ENCODE data around the gene BNC2.
"Not testable (repeated sequence)": the region's sequence is repeated elsewhere in the genome, so short reads cannot be mapped to it uniquely, and the experiment has no call there.

The BNC2 gene

DNA sequence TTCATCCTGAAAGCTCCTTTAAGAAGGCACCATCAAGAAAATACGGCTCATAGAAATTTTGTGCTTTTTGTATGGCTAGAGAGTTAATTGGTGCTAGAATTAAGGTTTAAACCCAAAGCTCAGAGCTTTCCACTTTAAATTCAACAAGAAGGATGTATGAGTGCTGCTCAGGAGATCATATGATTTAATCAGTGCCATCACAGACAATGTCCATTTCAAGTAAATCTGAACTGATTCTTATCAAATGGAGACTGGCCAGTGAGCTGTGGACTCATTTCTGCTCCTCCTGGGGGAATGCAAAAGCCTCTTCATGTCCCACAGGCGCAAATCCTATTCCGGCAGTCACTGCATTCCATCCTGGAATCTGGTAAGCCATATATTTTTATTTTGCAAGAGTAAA, 327.2 kb downstream of the BNC2 start:
- TF ChIP-seq, protein P1, sequence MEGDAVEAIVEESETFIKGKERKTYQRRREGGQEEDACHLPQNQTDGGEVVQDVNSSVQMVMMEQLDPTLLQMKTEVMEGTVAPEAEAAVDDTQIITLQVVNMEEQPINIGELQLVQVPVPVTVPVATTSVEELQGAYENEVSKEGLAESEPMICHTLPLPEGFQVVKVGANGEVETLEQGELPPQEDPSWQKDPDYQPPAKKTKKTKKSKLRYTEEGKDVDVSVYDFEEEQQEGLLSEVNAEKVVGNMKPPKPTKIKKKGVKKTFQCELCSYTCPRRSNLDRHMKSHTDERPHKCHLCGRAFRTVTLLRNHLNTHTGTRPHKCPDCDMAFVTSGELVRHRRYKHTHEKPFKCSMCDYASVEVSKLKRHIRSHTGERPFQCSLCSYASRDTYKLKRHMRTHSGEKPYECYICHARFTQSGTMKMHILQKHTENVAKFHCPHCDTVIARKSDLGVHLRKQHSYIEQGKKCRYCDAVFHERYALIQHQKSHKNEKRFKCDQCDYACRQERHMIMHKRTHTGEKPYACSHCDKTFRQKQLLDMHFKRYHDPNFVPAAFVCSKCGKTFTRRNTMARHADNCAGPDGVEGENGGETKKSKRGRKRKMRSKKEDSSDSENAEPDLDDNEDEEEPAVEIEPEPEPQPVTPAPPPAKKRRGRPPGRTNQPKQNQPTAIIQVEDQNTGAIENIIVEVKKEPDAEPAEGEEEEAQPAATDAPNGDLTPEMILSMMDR (IDR thresholded peaks at IDR 0.05; ENCODE audit: low read depth, low read length): no peak
- no peak overlapping the region for H3K4me3 ChIP-seq (ENCODE audit: low read depth, low read length)

DNA sequence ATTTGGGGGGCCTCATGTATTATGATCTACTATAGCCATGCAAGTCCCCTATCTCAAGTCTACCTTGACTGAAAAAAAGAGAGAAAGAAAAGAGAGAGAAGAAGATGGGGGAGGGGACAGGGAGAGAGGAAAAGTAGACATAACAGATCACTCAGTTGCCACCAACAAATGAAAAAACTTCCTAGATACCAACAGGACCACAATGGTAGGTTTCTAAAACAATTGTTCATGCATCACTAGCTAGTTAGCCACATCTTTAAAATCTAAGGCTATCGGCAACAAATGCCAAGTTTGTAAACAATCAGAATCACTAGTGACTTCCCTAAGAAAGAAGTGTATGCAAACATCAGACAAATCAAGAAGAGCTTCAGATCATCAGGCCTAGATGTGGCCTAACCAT, 328.2 kb downstream of the BNC2 start:
- TF ChIP-seq, protein P1 (IDR thresholded peaks at IDR 0.05; ENCODE audit: low read depth, low read length): no peak
- H3K4me3 ChIP-seq (ENCODE audit: low read depth, low read length): no peak overlapping the region

DNA sequence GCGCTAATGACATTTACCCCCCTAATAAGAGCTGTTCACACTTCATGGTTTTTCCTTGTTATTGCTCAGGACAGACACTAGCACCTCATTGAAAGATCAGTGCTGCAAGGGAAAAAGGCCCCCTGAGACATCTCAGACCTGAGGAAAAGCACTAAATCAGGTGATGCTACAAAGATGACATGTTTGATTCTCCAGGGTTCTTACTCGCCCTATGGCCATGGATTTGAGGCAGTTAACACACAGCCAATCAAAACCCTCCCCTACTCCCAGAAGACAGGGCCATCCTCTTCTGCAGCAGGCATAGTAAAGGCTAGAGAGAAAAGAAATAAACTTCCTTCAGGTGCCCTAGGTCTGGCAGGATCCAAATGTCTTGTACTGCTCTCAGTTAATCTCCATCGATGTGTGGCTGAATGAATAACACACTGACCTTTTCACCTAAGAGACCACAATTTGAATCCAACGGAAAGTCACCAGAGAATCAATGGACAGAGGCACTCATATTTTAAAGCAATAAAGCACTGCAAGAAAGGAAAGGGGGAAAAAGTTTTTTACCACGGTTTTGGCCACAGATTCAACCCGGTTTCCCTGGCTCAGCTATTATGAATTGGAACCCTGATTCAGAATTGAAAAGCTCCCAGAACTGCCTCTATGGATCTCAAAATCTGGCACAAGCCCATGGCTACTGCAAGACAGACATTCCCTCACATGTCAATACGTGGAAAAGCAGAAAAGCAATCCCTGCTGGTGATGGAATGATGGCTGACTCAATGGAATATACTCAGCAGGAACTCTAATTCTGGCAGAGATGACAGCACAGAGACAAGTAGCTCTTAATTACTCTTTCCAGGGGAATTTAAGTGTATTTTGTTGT, 329.5 kb downstream of the BNC2 start:
- no peak overlapping the region for H3K4me3 ChIP-seq (ENCODE audit: low read depth, low read length)
- TF ChIP-seq, protein P1 (IDR thresholded peaks at IDR 0.05; ENCODE audit: low read depth, low read length): no peak

DNA sequence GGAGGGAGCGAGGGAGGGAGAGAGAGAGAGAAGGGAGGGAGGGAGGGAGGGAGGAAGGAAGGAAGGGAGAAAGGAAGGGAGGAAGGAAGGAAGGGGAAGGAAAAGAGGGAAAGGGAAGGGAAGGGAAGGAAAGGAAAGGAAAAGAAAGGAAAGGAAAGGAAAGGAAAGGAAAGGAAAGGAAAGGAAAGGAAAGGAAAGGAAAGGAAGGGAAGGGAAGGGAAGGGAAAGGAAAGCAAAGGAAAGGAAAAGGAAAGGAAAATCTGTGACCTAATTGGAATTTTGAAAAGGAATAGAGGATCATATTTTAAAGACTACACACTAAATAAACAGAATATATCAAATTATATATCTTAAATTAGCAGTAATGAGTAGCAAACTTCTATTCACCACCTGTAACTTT, 330.8 kb downstream of the BNC2 start:
- H3K4me3 ChIP-seq (ENCODE audit: low read depth, low read length): not testable (repeated sequence)

DNA sequence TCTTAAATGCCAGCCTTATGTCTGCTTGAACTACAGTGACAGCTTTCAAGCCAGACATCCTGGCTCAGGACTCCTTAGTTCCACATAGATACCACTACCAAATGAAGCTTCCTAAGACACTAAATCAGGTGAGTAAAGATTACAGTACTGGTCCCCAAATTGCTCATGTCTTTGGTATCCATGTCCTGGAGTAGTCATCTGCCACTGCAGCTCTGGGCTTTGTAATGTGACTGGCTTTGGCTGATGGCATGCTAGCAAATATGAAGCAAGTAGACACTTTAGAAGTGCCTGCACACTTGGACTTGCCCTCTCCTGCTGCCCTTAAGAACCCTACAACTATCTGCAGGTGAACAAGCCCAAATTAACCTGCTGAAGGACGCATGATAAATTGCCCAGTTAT, 334.9 kb downstream of the BNC2 start:
- TF ChIP-seq, protein P1 (IDR thresholded peaks at IDR 0.05; ENCODE audit: low read depth, low read length): no peak
- no peak overlapping the region for H3K4me3 ChIP-seq (ENCODE audit: low read depth, low read length)

DNA sequence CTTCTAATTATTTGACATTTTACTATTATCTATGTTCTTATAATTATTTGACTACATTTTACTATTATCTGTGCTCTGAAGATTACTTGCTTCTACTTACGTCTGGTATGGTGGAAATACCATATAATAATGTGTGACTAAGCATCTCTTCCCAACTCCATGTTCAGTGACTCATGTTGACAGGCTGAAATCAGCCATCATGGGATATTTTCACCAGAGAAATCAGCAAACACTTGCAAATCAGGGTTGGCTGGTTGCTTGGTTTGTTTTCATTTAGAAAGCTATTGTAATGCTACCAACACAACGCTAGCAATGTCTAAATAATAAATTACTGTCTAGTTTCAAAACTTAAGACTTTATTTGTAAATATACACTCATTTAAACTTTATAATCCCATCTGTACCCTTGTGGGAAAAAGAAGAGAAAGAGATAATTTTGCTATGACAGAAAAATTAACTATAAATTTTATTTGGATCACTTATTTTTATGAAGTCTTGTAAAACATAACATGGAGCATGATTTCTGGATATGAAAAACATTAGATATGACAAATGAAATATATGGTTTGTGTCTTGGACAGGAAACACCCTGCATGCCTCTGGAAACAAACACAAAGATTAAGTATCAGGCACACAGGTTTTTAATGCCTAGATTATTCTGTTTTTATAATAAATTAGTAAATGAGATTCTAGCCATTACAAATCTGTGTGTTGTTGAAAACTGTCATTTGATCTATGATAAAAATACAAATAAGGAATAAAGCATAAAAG, 337.6 kb downstream of the BNC2 start:
- TF ChIP-seq, protein P1 (IDR thresholded peaks at IDR 0.05; ENCODE audit: low read depth, low read length): no peak
- no peak overlapping the region for H3K4me3 ChIP-seq (ENCODE audit: low read depth, low read length)

DNA sequence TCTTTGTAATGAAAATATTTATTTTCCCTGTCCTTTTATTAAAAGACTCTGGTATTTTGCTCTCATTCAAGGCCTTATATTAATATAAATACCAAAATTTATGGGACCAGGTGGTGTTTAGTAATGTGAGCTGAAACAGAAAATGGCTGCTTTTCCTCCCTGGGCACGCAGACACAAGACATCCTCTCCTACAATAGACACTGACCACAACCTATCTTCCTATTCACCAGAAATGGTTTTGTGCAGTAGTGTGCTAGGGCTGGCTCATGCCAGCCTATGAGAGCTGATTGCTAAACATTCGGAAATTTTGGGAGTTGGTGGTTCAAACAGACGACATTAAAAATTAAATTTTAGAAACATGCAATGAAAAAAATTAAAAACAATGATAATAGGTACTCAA, 338.2 kb downstream of the BNC2 start:
- TF ChIP-seq, protein P1 (IDR thresholded peaks at IDR 0.05; ENCODE audit: low read depth, low read length): no peak
- no peak overlapping the region for H3K4me3 ChIP-seq (ENCODE audit: low read depth, low read length)
